HG02798 (cell line): ENCODE data around the gene FAM222A.

Experiments used
- ATAC-seq: cut with Tn5 transposase; IDR thresholded peaks from one replicate; pipeline ENCODE4 v1.9.1; 2021; ENCODE audit warnings: mild to moderate bottlenecking; ENCODE audit not compliant: unreplicated experiment, poor library complexity

The FAM222A gene

GRCh38 chr12:109756457-109756856 is 42.8 kb downstream of the FAM222A start:
- ATAC-seq = no peak

GRCh38 chr12:109757671-109758265 is 44.1 kb downstream of the FAM222A start:
- no peak for ATAC-seq

GRCh38 chr12:109758426-109759420 is 45.1 kb downstream of the FAM222A start:
- no peak for ATAC-seq

GRCh38 chr12:109759595-109759994 is 46.0 kb downstream of the FAM222A start:
- no peak for ATAC-seq

GRCh38 chr12:109760031-109760929 is 46.7 kb downstream of the FAM222A start:
- ATAC-seq = no peak

- no peak for ATAC-seq
Measured at GRCh38 chr12:109760930-109761921, 47.6 kb downstream of the FAM222A start.

GRCh38 chr12:109762071-109762672 is 48.5 kb downstream of the FAM222A start:
- ATAC-seq = no peak

- ATAC-seq = no peak
Measured at GRCh38 chr12:109762673-109763191, 49.1 kb downstream of the FAM222A start.

- ATAC-seq = no peak
Measured at GRCh38 chr12:109763201-109763841, 49.7 kb downstream of the FAM222A start.

- no peak for ATAC-seq
Measured at GRCh38 chr12:109764123-109764522, 50.5 kb downstream of the FAM222A start.

- no peak for ATAC-seq
Measured at GRCh38 chr12:109764776-109765445, 51.3 kb downstream of the FAM222A start.

GRCh38 chr12:109765446-109765810 is 51.8 kb downstream of the FAM222A start:
- no peak for ATAC-seq

GRCh38 chr12:109766251-109766778 is 52.7 kb downstream of the FAM222A start:
- no peak for ATAC-seq

GRCh38 chr12:109767456-109767855 is 53.8 kb downstream of the FAM222A start:
- no peak for ATAC-seq

- no peak for ATAC-seq
Measured at GRCh38 chr12:109767991-109768900, 54.6 kb downstream of the FAM222A start.

GRCh38 chr12:109768901-109769670 is 55.5 kb downstream of the FAM222A start:
- ATAC-seq = no peak
